Measurements from ENCODE around the gene ZNF326. TPM values are rescaled to one million over a fixed set of nuclear protein-coding genes. Genes with fewer than 3 reads are reported as not detected.
"Not testable (repeated sequence)": the region's sequence is repeated elsewhere in the genome, so short reads cannot be mapped to it uniquely, and the experiment has no call there.

The ZNF326 gene
- total RNA-seq, 1 donor from 2014 or later: 4.3 TPM

DNA sequence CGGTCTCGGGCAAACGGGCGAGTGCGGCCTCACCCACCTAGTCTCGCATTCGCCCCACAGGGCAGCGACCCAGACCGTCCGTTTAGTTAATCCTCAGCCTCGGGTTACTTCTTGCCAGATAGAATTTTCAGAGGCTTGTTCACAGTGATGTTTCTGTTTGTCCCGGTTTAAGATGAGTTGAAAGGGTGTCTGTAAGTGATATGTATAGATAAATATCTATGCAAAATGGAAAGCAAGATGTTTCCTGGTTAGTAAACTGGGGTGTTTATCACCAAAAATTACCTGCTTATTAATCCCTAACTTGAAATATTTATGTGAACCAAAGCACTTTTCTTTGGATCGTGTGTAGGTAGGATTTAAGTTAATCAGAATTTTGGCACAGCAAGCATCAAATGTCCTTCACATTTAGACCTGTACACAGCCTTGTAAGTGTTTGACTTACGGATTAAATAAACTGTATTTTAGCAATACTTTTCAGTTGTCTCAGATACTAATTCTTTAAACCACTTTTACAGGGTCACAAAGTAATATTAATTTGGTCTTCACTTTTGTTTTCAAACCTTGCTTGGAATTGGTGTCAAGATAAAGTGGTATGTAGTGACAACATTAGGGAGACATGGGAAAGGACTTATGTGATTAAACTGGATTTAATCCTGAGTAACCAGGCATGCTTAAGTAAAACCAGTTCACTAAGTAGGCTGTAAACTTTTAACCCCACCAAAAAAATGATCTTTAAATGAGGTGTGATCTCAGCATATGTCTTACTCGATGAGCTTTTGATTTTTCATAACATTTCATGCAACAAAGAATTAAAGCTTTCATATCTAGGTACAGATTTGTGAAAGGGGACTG lies 914 bp downstream of the ZNF326 start:
- DNase-seq (ENCODE audit: low read depth): no peak

DNA sequence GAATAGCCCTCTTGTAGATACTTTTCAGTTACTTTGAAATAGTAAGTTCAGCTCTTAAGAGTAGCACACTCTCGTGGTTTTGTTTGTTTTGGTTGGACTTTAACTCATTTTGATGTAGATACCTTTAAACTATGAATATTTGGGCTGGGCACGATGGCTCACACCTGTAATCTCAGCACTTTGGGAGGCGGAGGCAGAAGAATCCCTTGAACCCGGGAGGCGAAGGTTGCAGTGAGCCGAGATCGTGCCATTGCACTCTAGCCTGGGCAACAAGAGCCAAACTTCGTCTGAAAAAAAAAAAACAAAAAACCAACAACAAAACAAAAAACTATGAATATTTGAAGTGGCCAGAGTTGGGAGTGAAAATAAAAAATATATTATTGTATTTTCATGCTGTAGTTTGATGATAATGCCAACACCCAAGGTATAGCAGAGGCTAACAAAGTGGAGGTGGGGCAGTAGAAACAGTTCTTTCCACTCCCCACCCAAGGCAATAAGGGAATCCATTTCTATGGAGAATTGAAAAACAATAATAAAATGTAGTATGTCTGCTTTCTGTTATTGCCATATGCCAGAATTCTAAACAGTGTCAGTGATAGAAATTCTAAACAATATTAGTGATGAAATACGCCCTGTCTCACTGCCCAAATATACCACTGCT lies 1.7 kb downstream of the ZNF326 start:
- no peak for DNase-seq (ENCODE audit: low read depth)

DNA sequence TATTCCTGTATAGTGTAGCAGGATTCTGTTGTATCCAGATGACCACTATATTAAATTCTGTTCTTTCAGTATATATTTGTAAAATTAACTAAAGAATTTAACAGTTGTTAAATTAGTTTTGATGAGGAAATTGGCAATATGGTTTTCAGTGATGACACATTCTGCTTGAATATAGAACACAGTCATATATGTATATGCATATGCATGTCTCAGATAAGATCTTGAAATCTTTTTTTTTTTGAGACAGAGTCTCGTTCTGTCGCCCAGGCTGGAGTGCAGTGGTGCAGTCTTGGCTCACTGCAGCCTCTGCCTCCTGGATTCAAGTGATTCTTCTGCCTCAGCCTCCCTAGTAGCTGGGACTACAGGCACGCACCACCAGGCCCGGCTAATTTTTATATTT lies 2.2 kb downstream of the ZNF326 start:
- DNase-seq (ENCODE audit: low read depth): not testable (repeated sequence)

DNA sequence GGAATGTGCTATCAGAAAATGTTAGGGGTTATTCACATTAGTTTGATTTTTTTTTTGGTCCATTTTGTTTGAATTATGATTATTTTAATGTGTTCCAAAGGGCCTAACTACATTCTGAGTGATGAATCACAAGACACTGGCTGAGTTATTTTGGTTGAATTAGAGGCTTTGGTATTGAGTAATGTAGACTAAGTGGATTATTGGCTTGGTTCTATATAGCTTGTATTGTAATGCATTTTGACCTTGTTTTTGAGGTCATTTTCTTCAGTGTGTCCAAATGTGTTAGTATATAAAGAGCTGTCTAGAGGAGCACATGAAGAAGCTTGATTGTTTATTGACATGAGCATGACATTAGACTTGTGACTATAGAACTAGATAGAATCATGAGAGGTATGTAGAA lies 3.4 kb downstream of the ZNF326 start:
- no peak for DNase-seq (ENCODE audit: low read depth)

DNA sequence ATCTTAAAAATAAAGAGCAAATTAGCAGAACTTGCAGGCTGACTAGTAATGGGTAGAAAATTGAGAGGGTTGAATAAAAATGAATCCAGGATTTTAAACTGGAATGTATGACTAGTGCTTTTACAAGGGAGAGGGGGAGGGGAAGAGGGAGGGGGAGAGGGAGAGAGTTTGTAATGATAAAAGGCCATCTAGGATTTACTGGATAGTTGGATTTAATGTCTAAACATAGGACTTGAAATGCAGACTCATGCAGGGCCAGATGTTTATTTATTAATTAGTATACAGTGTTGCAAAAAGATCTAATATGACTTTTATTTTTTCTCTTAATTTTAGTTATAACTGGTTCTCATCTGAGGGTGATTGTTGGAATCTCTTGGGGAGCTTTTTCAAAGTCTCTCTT lies 4.3 kb downstream of the ZNF326 start:
- DNase-seq (ENCODE audit: low read depth): no peak

DNA sequence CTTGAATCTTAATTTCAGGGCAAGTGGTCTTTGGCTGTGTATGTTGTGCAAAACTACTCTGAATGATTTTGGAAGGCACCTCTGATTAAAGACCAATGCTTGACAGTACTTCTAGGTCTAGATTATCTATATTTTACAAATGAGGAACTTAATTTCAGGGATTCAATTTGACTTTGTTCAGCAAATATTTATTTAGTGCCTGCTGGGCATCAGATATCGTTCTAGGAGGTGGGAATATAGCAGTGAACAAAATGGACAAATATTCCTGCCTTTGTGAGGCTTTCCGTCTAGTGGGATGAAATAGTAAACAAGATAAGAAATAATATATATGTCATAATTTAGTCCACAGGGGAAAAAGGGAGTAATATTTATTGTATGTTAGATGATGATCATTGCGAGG lies 4.7 kb downstream of the ZNF326 start:
- no peak for DNase-seq (ENCODE audit: low read depth)

DNA sequence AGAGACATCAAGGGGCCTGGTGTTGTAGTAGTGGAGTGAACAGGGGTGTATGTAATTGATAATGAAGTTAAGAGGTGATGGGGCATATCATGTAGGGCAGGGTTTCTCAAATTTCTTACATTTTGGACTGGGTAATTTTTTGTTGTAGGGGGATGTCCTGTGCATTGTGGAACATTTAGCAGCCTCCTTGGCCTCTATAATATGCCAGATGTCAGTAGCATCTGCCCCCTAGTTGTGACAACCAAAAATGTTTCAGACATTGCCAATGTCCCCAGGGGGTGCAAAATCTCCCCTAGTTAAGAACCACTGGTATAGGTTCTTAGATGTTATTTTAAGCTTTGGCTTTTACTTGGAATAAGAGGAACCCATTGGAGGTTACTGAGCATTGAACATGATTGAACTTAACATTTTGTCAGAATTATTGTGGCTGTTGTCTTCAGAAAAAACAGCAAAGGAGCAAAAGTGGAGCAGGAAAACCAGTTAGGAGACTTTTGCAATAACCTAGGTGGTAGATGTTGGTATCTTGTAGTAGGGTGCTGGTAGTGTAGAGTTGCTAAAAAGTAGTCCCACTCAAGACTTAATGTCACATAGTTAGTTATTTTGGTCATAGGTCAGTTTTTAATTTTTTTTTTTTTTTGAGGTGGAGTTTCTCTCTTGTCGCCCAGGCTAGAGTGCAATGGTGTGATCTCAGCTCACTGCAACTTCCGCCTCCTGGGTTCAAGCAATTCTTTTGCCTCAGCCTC lies 6.2 kb downstream of the ZNF326 start:
- no peak for DNase-seq (ENCODE audit: low read depth)

DNA sequence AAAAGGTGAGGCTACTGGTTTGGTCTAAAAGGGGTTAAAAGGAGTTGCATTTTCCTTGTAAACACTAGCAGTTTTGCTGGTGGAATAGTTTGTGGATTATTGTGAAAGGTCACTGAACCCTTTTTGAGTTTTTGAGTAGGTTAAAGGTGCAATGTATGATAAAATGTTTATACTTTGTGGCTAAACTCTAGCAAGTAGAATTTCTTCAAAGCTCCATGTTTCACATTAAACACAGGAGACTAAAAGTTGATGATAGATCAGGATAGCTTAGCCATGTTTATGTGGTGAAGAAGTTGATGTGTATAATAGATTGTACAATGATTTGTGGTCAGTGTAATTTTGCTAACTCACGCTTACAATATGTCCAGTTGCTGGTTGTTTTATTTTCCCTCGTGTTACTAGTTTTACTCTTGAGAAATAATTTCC lies 13.1 kb downstream of the ZNF326 start:
- DNase-seq (ENCODE audit: low read depth): no peak

DNA sequence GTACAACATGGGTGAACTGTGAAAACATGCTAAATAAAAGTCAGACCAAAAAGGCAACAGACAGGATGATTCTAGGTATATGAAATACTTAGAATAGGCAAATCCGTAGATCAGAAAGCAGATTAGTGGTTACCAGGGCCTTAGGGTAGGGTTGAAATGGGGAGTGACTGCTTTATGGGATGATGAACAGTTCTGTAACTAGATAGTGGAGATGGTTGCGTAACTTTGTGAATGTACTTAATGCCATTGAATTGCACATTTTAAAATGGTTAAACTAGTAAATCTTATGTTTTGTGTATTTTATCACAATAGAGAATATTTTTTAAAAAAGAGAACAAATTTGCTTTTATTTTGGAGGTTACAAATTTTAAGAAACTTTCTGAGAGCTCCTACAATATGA lies 17.4 kb downstream of the ZNF326 start:
- no peak for DNase-seq (ENCODE audit: low read depth)

DNA sequence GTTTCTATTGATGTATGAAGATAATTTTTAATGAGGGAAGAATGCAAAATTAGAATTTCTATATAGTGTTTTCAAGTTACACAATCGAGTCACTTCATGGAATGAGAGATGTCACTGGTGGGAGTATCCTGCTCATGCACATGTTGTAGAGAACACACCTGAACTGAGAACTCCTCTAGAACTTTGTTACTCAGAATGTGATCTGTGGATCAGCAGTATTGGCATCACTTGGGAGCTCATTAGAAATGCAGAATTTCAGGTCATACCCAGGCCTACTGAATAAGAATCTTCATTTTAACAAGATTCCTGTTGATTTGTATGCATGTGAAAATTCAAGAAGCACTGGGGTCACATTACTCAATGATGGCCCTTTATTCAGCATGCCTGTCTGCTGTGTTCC lies 28.8 kb downstream of the ZNF326 start:
- no peak for DNase-seq (ENCODE audit: low read depth)

DNA sequence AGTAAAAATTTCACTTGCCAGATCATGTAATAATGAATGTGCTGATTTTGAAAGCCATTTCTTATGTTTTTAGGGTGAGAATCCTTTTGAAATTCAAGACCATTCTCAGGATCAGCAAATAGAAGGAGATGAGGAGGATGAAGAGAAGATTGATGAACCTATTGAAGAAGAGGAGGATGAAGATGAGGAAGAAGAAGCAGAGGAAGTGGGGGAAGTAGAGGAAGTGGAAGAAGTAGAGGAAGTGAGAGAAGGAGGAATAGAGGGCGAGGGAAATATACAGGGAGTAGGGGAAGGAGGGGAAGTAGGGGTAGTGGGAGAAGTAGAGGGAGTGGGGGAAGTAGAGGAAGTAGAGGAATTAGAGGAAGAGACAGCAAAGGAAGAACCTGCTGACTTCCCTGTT lies 32.4 kb downstream of the ZNF326 start:
- DNase-seq (ENCODE audit: low read depth): no peak

DNA sequence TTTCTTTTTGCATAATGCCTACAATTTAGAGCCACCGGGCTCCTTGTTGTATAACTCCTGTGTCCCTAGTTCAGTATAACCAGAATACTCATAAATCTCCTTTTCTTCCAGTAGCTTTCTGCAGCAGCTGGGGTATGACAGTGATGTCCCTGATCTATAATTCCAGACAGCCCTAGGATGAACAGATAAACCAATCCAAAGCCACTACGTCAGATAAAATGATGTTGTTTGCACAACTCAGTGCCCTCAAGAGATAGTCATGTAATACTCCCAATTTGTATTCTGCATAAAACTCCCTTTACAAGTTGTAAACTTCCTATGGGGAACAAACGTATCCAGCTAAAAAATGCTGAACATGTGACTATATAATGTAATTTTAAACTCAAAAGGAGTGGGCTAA lies 44.7 kb downstream of the ZNF326 start:
- DNase-seq (ENCODE audit: low read depth): no peak

DNA sequence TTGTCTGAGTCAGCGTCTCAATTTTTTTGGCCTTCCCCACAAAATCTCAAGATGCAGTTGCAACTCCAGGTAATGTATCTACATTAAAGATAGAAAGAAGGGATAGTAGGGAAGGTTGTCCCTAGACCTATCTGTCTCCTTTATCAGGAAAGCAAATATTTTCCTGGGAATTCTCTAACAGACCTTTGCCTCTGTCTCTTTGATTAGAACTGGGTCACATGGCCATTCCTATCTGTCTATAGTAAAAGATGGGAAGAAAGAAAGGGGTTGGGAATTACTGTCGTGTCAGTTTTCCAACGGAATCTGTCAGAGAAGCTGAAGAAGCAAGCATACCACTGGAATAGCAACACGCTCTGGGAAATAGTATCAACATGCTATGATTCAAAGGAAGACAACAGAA lies 48.7 kb downstream of the ZNF326 start:
- DNase-seq (ENCODE audit: low read depth): no peak

DNA sequence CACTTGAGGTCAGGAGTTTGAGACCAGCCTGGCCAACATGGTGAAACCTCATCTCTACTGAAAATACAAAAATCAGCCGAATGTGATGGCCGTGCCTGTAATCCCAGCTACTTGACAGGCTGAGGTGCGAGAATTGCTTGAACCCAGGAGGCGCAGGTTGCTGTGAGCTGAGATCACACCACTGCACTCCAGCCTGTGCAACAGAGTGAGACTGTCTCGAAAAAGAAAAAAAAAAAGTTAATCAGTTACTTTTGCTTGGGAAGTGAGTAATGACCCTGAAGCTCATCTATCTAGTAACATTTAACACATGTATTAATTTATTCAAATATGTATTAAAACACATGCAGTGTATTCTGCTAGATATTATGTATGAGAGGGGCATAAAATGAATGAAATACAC lies 49.4 kb downstream of the ZNF326 start:
- DNase-seq (ENCODE audit: low read depth): no peak

DNA sequence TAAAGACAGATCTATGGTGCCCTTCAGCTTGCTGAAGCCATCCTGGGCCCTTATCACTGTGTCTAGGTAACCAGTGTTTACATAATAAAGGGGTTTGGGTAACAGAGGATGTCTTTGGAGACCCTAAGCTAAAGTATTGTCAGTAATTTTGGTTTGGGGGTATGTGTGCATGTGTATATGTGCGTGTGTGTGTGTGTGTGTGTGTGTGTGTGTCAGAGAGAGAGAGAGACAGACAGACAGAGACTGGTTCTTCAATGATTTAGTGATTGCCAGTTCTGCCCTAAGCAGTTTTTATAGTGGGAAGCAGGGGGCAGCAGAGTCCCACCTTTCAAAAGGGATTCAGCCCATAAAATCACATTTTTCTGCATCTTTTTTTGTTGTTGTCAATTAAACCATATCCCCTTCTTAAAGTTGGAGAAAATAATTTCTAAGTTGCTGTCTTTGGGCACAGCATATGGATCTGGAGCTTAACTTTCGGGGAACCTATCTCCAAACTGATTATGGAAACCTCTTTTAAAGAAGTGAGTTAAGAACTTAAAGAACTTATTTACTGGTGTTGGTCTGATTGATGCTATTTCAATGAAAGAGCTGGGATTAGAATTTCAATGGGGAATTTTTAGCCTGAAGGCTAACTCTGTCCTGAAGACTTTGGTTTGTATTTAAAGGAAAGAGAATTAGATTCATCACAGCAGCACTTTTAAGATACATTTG lies 51.1 kb downstream of the ZNF326 start:
- peak; percentile 10 for DNase-seq (ENCODE audit: low read depth)

DNA sequence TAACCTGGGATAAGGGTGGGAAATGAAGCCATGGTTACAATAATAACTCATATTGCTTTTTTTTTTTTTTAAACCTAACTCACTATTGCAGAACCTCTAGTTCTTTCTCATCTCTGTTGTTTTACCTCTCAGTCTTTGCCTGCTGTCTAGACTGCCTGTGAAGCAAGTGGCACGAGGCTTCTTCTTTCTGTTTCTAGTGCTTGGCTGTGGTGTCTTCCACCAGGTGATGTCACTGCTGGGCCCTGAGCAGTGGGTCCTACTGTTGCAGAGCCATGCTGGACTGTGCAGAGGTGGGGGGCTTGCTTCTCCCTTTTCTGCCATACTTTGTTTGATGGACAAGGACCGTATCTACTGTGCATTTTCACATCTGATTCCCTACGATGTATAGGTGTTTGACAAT lies 51.7 kb downstream of the ZNF326 start:
- DNase-seq (ENCODE audit: low read depth): no peak

DNA sequence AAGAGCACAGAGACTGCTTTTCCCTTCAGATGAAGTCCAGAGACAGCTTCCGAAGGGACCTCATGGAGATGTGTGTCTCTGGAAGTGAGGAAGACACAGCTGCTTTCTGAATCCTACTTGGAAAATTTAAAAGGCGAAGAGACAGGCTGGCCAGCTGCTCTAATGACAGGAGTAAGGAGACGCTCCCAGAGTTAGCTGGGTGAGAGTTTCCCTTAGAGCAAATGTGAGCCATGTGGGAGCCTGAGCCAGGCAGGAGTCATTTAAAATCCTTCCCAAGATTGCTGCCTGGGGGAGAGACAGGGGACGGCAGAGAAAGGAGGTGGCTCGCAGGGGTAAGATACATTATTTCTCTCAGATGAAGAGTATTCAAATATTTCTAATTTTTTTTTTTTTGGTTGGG lies 53.1 kb downstream of the ZNF326 start:
- peak; percentile 24 for DNase-seq (ENCODE audit: low read depth)

DNA sequence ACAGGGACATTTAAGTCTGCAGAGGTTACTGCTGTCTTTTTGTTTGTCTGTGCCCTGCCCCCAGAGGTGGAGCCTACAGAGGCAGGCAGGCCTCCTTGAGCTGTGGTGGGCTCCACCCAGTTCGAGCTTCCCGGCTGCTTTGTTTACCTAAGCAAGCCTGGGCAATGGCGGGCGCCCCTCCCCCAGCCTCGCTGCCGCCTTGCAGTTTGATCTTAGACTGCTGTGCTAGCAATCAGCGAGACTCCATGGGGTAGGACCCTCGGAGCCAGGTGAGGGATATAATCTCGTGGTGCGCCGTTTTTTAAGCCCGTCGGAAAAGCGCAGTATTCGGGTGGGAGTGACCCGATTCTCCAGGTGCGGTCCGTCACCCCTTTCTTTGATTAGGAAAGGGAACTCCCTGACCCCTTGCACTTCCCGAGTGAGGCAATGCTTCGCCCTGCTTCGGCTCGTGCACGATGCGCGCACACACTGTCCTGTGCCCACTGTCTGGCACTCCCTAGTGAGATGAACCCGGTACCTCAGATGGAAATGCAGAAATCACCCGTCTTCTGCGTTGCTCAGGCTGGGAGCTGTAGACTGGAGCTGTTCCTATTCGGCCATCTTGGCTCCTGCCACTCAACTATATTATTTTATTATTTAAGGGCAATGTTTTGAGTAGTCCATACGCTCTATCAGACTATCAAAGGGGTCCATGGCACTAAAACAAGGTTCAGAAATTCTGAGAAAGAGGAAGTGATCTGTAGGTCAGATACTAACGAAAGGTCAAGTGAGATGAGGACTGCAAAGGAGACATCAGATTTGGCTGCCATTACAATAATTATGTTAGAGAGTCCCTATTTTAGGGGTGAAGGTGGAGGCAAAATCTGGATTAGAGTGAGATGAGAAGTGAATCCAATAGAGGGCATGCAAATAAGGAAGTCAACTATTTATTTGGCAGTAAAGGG lies 68.1 kb downstream of the ZNF326 start:
- not testable (repeated sequence) for DNase-seq (ENCODE audit: low read depth)

DNA sequence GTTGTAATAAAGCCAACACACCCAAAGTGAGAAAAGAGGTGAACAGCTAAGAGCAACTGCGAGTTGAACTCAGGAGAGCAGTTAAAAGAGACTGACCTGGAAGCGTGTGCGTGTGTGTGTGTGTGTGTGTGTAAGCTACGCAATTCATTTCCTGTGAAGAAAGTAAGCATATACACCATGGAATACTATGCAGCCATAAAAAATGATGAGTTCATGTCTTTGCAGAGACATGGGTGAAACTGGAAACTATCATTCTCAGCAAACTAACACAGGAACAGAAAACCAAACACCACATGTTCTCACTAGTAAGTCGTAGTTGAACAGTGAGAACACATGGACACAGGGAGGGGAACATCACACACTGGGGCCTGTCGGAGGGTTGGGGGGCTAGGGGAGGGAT lies 69.2 kb downstream of the ZNF326 start:
- DNase-seq (ENCODE audit: low read depth): not testable (repeated sequence)

DNA sequence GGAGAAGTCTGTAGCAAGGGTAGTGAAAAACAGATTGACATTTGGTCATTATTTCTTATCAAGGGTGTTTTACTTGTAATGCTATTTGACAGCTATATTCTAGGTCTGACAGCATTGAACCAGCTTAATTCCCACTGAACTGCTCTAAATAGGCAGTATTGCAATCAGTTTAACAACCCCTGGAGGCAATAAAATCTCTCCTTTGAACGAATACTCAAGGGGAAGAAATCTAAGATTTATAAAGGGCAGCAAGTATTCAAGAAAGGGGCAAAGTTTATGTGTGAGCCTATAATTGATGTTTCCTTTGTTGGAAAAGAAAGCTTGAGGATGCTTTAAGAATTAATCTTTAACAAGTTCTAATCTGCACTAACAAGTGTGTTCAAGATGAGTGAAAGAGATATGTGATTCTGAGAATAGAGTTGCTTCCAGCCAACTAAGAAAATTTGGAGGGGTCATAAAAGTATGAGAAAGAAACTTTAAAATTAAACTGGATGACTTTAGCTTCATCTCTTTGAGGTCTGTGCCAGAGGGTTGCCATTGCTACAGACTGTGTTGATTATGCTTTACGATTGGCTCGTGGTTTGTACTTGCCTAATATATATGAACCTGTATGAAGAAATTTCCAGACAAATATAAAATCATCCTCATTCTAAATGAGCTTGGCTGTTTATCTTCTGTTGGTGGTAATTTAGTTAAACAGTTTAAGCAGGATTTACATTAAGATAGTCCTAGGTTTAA lies 72.5 kb downstream of the ZNF326 start:
- no peak for DNase-seq (ENCODE audit: low read depth)

All from myocyte (in vitro differentiated cells).